A673 (cell line): ENCODE measurements around the gene RBP4.

Experiments
- EZH2 ChIP-seq: fragments of 200-600 bp; sonication (generic); IDR thresholded peaks from 2 replicates; pipeline ENCODE4 v1.6.1; 2017; ENCODE audit warnings: borderline replicate concordance, low read depth, mild to moderate bottlenecking, mixed read lengths, antibody characterized with exemption, low read length; ENCODE audit not compliant: poor library complexity, severe bottlenecking
- TF ChIP-seq, protein P1 (sequence below): fragments of 300-800, 200-600 bp; sonication (generic); conservative IDR thresholded peaks from 2 replicates; pipeline ENCODE4 v1.5.1; 2017; ENCODE audit warnings: low read depth, mild to moderate bottlenecking, antibody characterized with exemption, low read length, moderate library complexity, mixed read lengths

DNA sequence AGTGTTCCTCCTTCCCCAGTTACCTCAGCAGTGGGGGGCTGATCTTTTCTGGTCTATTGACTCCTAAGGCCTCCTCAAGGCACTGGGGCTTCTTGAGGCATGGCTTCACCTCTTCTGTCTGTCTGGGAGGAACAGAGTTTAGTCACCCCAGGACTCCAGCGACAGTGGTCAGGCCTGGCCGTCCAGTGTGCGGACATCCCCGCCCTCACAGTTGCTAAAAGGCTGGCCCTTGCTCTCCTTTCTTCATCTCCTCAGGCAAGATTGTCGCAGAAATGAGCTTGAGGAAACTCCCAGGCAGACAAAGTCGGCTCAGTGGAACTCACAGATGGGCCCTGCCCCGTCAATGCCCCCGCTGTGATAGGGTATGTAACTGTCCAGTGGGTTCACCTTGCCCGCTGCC, 41.5 kb downstream of the RBP4 start:
- TF ChIP-seq, protein P1, sequence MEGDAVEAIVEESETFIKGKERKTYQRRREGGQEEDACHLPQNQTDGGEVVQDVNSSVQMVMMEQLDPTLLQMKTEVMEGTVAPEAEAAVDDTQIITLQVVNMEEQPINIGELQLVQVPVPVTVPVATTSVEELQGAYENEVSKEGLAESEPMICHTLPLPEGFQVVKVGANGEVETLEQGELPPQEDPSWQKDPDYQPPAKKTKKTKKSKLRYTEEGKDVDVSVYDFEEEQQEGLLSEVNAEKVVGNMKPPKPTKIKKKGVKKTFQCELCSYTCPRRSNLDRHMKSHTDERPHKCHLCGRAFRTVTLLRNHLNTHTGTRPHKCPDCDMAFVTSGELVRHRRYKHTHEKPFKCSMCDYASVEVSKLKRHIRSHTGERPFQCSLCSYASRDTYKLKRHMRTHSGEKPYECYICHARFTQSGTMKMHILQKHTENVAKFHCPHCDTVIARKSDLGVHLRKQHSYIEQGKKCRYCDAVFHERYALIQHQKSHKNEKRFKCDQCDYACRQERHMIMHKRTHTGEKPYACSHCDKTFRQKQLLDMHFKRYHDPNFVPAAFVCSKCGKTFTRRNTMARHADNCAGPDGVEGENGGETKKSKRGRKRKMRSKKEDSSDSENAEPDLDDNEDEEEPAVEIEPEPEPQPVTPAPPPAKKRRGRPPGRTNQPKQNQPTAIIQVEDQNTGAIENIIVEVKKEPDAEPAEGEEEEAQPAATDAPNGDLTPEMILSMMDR: no peak
- TF ChIP-seq EZH2: no peak
